Measurements from ENCODE around the gene CYP4F8.
A peak's percentile ranks its signal among the peaks of the same experiment; 100 is the strongest.
"Not testable (repeated sequence)": the region's sequence is repeated elsewhere in the genome, so short reads cannot be mapped to it uniquely, and the experiment has no call there.

The CYP4F8 gene, protein sequence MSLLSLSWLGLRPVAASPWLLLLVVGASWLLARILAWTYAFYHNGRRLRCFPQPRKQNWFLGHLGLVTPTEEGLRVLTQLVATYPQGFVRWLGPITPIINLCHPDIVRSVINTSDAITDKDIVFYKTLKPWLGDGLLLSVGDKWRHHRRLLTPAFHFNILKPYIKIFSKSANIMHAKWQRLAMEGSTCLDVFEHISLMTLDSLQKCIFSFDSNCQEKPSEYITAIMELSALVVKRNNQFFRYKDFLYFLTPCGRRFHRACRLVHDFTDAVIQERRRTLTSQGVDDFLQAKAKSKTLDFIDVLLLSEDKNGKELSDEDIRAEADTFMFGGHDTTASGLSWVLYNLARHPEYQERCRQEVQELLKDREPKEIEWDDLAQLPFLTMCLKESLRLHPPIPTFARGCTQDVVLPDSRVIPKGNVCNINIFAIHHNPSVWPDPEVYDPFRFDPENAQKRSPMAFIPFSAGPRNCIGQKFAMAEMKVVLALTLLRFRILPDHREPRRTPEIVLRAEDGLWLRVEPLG

DNA sequence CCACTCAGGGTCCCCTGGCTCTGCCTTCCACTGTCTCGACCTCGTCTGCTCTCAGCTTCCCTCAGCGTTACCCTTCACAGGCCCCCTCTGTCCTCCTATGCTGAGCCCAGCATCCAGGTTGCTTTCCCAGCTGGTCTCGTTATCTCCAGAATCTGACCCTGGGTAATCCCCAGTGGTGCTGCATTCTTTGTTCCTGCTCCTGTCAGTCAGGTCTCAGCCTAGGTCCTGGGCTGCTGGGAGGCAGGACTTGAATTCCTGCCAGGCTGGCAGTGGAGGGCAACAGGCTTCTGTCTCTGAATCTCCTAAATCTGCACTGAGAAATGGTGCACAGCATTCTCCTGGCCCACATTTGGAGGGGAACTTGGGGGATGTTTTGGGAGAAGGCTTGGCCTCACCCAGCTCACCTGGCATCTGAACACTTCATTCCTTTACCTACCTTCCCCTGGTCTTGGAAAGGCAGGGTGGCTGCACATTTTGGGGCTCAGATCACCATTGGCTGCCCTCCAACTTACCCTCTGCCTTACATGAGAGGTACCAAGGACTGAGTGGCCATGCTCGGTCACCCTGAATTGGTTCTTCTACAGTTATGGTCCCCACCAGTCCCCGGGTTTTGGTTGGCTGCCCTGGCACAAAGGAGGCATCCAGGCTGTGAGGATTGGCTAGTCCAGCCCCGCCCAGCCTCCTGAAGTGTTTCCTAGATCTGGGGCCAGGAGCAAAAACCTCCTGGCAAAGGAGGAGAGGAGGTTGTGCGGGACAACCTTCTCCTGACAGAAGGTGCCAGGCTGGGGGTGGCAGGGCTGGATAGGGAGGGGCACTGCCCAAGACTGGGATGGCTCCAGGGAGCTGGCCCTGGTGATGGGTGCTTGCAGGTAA lies at the start of gene CYP4F8:
Gene CYP4F8 (plus strand): TSS at position 712 of the 873 bp plus-strand sequence. CDS start 399 bp downstream, outside the sequence.
- no peak for DNase-seq

DNA sequence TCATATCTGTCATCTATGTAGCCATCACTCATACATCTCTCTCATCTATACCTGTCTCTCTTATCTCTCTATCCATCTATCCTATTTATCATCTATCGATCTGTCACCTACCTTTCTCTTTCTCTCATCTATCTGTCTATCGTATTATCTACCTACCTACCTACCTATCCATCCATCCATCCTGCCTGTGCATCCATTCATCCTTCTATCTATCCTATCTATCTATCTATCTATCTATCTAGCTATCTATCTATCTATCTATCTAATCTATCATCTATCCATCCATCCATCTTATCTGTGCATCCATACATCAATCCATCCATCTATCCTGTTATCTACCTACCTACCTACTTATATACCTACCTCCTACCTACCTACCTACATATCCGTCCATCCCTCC lies 44.6 kb upstream of the CYP4F8 start:
- DNase-seq: no peak

GRCh38 chr19:15575406-15575805 lies 39.6 kb upstream of the CYP4F8 start:
- DNase-seq: no peak

GRCh38 chr19:15576526-15577156 lies 38.4 kb upstream of the CYP4F8 start:
- DNase-seq: no peak

- DNase-seq: no peak
Observed at GRCh38 chr19:15577184-15577771, 37.7 kb upstream of the CYP4F8 start.

- no peak for DNase-seq
Observed at GRCh38 chr19:15583346-15583745, 31.7 kb upstream of the CYP4F8 start.

- no peak for DNase-seq
Observed at GRCh38 chr19:15584095-15584494, 30.9 kb upstream of the CYP4F8 start.

DNA sequence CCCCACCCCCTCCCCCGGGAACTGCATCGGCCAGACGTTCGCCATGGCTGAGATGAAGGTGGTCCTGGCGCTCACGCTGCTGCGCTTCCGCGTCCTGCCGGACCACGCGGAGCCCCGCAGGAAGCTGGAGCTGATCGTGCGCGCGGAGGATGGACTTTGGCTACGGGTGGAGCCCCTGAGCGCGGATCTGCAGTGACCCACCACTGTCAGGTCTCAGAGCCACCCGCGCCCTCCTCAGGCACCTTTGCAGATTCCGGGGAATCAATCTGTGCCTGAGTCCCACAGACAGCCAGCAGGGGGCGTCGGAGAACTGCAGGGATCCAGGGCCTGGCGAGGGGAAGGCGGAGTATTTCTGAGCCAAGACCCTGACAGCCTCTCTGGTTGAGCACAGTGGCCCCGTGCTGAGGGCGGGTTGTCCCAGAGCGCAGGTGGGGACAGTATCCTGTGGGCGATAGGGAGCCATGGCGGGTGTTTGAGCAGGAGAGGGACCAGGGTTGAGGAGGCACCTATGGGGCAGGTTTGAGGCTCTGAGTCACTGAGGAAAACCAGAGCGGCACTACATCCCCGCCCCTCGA lies 30.4 kb upstream of the CYP4F8 start:
- peak; percentile 17 for DNase-seq

DNA sequence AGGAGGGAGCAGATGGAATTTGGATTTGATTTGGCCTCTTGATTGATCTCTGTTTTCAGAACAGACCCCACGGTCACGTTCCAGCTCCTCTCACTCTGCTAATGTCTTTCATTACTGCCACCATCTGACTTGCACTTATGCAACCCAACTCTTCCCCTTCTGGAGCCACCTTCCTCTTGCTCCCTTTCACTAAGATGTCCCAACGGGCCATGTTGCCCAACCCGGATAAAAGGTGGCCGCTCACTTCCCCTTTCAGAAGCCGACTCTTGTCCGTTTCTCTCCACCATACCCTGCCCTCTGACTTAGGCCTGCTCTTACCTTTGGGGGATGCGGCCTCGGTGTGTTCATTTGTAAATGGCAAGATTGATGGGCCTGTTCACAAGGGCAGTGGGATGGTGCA lies 27.4 kb upstream of the CYP4F8 start:
- no peak for DNase-seq

GRCh38 chr19:15588265-15588664 lies 26.8 kb upstream of the CYP4F8 start:
- DNase-seq: no peak

DNA sequence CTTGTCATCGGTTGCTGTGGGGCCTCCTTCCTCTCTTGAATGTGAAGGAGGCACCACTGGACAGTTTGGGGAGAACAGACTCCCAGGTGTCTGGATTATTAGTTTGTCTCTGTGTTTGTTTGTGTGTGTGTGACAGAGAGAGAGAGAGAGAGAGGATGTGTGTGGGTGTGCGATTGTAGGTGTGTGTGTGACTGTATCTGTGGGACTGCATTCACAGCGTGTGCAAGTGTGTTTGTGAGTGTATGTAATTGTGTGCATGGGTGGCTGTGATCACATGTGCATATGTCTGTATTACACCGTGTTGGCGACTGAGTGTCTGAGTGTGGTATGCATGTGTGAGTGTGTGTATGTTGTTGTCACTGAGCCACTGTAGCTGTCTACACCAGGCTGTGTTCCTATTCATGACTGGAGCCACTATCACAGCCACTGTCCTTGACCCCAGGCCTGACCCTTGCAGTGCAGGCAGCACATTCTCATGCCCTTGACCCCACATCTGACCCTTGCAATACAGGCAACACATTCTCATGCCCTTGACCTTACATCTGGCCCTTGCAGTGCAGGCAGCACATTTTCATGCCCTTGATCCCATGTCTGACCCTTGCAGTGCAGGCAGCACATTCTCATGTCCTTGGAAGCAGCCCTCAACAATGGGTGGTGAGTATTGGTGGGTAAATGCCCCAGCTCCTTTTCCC lies 25.1 kb upstream of the CYP4F8 start:
- DNase-seq: no peak

DNA sequence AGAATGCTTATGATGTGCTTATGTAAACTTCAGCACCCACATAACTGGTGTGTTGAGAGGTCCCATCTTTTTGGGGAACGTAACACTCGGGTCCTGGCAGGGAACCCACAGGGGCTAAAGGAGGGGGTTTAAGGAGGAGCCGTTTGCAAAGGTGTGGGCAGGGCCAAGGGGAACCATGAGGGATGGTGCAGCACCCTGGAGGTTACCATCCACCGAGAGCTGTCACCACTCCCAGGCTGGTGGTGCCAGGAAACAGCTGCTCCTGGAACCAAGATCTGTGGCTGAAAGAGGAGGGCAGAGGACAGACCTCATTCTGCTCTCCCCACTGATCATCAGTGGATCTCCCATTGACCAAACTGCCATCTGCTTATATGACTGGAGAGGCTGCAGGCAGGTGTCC lies 23.2 kb upstream of the CYP4F8 start:
- no peak for DNase-seq

GRCh38 chr19:15592506-15592905 lies 22.5 kb upstream of the CYP4F8 start:
- DNase-seq: not testable (repeated sequence)

DNA sequence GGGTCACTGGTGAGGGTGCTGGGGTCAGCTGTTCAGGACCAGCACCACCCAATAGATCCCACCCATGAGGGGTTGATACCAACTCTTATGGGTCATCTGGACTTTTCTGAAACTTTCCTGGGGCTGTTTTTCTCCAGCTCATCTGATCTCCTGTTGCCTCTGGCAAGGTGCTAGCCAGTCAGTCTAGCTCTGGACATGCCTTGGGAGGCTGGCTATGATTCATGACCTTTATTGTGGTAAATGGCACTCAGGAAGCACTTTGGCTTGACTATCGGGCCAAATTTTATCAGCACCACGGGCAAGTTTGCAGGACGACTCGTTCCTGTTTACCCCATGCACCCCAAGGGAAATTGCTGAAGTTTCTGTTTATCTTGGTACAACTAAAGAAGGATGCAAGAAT lies 21.3 kb upstream of the CYP4F8 start:
- not testable (repeated sequence) for DNase-seq

GRCh38 chr19:15595069-15595468 lies 19.9 kb upstream of the CYP4F8 start:
- DNase-seq: no peak

- DNase-seq: not testable (repeated sequence)
Observed at GRCh38 chr19:15607978-15608925, 6.8 kb upstream of the CYP4F8 start.

DNA sequence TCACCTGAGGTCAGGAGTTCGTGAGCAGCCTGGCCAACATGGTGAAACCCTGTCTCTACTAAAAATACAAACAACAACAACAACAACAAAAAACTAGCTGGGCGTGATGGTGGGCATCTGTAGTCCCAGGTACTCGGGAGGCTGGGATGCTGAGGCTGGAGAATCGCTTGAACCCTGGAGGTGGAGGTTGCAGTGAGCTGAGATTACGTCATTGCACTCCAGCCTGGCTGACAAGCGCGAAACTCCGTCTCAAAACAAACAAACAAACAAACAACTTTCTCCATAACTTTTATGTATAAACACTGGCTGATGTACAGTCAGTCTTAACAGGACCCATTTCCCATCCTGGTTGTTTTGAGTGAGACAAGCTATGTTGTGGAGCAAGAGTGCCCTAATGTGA lies 5.8 kb upstream of the CYP4F8 start:
- no peak for DNase-seq

GRCh38 chr19:15612342-15612741 lies 2.7 kb upstream of the CYP4F8 start:
- DNase-seq: no peak

- DNase-seq: no peak
Observed at GRCh38 chr19:15613338-15613737, 1.7 kb upstream of the CYP4F8 start.

- no peak for DNase-seq
Observed at GRCh38 chr19:15615526-15615925, 508 bp downstream of the CYP4F8 start.

- DNase-seq: no peak
Observed at GRCh38 chr19:15616183-15616582, 1.2 kb downstream of the CYP4F8 start.

Measured in HCEC 1CT (cell line).